Urinary bladder (tissue), 4 donors: ENCODE results near the gene SLC9A4. TPM values are rescaled to one million over a fixed set of nuclear protein-coding genes. Genes with fewer than 3 reads are reported as not detected.
"Not testable (repeated sequence)": the region's sequence is repeated elsewhere in the genome, so short reads cannot be mapped to it uniquely, and the experiment has no call there.

Source experiments
- DNase-seq: peaks from one replicate; pipeline ENCODE4 v3.0.0-alpha.2; 2015; ENCODE audit errors: extremely low spot score
- H3K27ac ChIP-seq: one replicate; pipeline ENCODE4 v1.5.1; 2013; ENCODE audit warnings: low read depth, mild to moderate bottlenecking, moderate library complexity
- H3K36me3 ChIP-seq: one replicate; pipeline ENCODE4 v1.6.1; 2013; ENCODE audit warnings: mild to moderate bottlenecking, moderate library complexity; ENCODE audit not compliant: insufficient read depth
- H3K4me1 ChIP-seq: one replicate; pipeline ENCODE4 v1.6.1; 2013; ENCODE audit warnings: mild to moderate bottlenecking, moderate library complexity; ENCODE audit not compliant: insufficient read depth
- H3K4me3 ChIP-seq: one replicate; pipeline ENCODE4 v1.5.1; 2013; ENCODE audit warnings: low read depth, low read length
- WGBS: extraction: QIAGEN DNeasy Blood & Tissue Kit; methylation state at CpG from one replicate; pipeline ENCODE4 v1.1.7; 2013; 5-methylcytosine and 5-hydroxymethylcytosine counted together
- polyA plus RNA-seq: library from polyadenylated mRNA; stranded (reverse); fragments of 200-250 nt; gene quantifications from one replicate; pipeline ENCODE4 v1.2.3, GENCODE V29; 2013
- total RNA-seq: library from RNA; depleted of rRNA; stranded (reverse); fragments of >200 nt; gene quantifications from one replicate; pipeline ENCODE4 v1.2.3, GENCODE V29; 2014
- donor health status: healthy with polysubstance abuse.
- donor health status: healthy.

Gene SLC9A4
- total and polyA plus RNA-seq, 2 donors = 0.22 to 2.9 TPM

DNA sequence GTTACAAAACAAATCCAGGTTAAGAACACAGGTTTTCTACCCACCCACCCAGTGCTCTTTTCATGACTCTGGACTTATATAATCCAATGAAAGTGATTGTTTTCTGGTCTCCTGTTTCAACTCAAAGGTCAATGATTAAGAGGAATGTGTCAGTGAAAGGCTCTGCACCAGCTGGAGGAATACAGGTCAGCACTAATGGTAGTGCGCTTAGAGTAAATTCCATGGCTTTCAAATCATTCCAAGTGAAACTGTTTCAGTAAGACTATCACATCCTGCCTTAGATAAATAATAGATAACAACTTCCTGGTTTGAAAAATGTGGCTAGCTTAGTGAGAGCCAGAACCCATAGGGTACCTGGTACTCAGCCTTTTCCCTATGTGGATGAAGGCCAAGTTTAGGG, 47.8 kb downstream of the SLC9A4 start:
- 35% methylated on average over 1 of the region's 1 CpG for WGBS
- no peak overlapping the region for H3K4me3 ChIP-seq
- no peak for DNase-seq
- H3K27ac ChIP-seq = no peak overlapping the region
- H3K4me1 ChIP-seq = no peaks in the 10 kb centered on the region
- no peaks in the 10 kb centered on the region for H3K36me3 ChIP-seq

DNA sequence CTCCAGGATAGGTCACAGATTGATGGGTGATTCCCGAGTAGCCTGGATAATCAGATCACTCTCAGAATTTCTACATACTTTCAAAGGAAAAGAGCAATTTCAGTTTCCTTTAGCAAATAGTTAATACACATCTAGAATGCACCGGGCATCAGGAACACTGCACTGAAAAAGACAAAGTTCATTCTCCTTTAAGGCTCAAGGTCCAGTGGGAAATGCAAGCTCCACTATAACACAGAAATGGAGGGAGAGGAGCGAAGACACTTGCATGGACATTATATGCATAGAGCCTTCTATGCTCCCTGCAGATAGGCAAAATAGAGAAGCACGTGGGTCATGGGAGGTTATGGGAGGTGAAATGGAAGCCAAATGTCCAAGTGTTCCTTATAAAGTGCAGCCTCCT, 49.1 kb downstream of the SLC9A4 start:
- H3K4me1 ChIP-seq = no peaks in the 10 kb centered on the region
- H3K36me3 ChIP-seq = no peaks in the 10 kb centered on the region
- DNase-seq = no peak
- H3K27ac ChIP-seq = no peak overlapping the region
- H3K4me3 ChIP-seq = no peak overlapping the region
- 85% methylated on average over 4 of the region's 4 CpGs for WGBS

DNA sequence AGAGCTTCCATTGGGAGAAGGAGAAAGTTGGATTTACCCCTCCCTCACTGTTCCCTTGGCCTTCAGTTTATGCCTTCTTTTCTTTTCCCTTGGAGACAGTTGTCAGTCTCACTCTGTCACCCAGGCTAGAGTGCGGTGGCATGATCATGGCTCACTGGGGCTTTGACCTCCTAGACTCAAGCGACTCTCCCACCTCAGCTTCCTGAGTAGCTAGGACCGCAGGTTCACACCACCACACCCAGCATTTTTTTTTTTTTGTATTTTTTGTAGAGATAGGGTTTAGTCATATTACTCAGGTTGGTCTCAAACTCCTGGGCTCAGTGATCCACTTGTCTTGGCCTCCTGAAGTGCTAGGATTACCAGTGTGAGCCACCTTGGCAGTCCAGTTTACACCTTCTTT, 49.9 kb downstream of the SLC9A4 start:
- DNase-seq = no peak
- Histone ChIP-seq H3K36me3 (no peaks in the 10 kb centered on the region), H3K4me1 (no peaks in the 10 kb centered on the region), H3K27ac (no peak overlapping the region), H3K4me3 (no peak overlapping the region)
- WGBS = 88% methylated on average over 3 of the region's 3 CpGs

- 58% methylated on average over 3 of the region's 3 CpGs for WGBS
- DNase-seq = no peak
- Histone ChIP-seq H3K36me3 (no peaks in the 10 kb centered on the region), H3K27ac (no peak overlapping the region), H3K4me1 (no peaks in the 10 kb centered on the region), H3K4me3 (no peak overlapping the region)
These were observed 50.6 kb downstream of the SLC9A4 start for GRCh38 chr2:102523651-102524050.

- DNase-seq = no peak
- no peak overlapping the region for H3K27ac ChIP-seq
- no peaks in the 10 kb centered on the region for H3K36me3 ChIP-seq
- H3K4me1 ChIP-seq = no peaks in the 10 kb centered on the region
- no peak overlapping the region for H3K4me3 ChIP-seq
These were observed 54.1 kb downstream of the SLC9A4 start for GRCh38 chr2:102527086-102527485.

- no peak for DNase-seq
- Histone ChIP-seq H3K4me1 (no peaks in the 10 kb centered on the region), H3K4me3 (no peak overlapping the region), H3K36me3 (no peaks in the 10 kb centered on the region), H3K27ac (no peak overlapping the region)
- WGBS = 29% methylated on average over 2 of the region's 2 CpGs
These were observed 65.5 kb downstream of the SLC9A4 start for GRCh38 chr2:102538491-102538890.

GRCh38 chr2:102540882-102541281, 67.9 kb downstream of the SLC9A4 start:
- no peaks in the 10 kb centered on the region for H3K4me1 ChIP-seq
- no peaks in the 10 kb centered on the region for H3K36me3 ChIP-seq
- no peak for DNase-seq
- WGBS = 51% methylated on average over 4 of the region's 4 CpGs
- H3K4me3 ChIP-seq = no peak overlapping the region
- H3K27ac ChIP-seq = no peak overlapping the region

DNA sequence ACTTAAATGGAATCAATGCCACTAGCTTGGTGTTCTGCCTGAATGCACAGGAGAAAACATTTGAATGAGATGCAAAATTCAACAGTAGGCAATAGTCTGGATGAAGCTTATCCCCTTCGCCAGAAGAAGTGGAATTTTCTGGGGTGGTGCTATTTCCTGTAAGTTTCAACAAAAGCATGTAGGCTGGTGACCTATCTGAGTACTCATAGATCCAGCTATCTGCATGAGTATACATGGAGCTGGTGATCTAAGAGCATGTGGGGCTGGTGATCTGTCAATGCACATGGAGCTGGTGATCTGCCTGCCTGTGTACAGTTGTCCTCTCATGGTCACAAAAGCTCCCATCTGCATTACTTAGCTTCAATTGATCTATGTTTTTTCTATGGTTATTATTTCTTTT, 71.2 kb downstream of the SLC9A4 start:
- 66% methylated on average over 1 of the region's 1 CpG for WGBS
- Histone ChIP-seq H3K4me1 (no peaks in the 10 kb centered on the region), H3K36me3 (no peaks in the 10 kb centered on the region), H3K4me3 (no peak overlapping the region), H3K27ac (no peak overlapping the region)
- DNase-seq = no peak

GRCh38 chr2:102547462-102547861, 74.4 kb downstream of the SLC9A4 start:
- Histone ChIP-seq H3K4me1 (no peaks in the 10 kb centered on the region), H3K4me3 (no peak overlapping the region), H3K27ac (no peak overlapping the region), H3K36me3 (no peaks in the 10 kb centered on the region)
- no peak for DNase-seq
- 81% methylated on average over 2 of the region's 2 CpGs for WGBS

DNA sequence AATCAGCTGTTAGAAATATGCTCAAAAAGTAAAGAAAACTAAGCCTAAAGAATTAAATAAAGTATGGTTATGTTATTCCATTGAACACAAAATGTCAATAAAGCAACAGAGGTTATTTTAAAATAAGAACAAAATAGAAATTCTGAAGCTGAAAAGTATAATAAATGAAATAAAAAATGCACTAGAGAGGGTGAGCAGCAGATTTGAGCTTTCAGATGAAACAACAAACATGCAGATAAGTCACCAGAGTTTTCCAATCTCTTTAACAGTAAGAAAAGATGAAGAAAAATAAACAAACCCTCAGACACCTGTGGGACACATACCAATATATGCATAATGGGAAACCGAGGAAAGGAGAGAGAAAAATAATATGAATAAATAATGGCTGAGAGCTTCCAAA, 76.0 kb downstream of the SLC9A4 start:
- no peak for DNase-seq
- no peak overlapping the region for H3K27ac ChIP-seq
- no peaks in the 10 kb centered on the region for H3K36me3 ChIP-seq
- no peaks in the 10 kb centered on the region for H3K4me1 ChIP-seq
- H3K4me3 ChIP-seq = no peak overlapping the region
- 6% methylated on average over 1 of the region's 1 CpG for WGBS

DNA sequence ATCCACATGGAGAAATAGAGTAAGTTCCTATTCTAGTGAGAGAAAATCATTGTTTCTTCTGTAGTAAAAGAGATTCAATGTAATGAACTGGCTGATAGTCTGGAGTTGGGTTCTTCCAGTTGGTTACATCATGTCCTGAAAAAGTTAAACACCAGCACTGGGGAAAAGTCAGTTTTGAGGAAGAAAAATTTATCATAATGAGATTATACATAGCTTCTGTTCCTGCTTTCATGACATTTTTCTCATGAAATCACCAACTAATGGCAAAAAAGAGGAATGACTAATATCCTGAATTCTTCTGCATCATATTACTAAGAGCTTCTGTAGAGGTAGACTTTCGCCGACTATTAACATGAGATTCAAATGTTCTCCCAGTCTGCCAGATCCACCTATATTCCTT, 77.1 kb downstream of the SLC9A4 start:
- no peak overlapping the region for H3K27ac ChIP-seq
- no peak for DNase-seq
- H3K36me3 ChIP-seq = no peaks in the 10 kb centered on the region
- no peaks in the 10 kb centered on the region for H3K4me1 ChIP-seq
- no peak overlapping the region for H3K4me3 ChIP-seq
- WGBS = 97% methylated on average over 2 of the region's 2 CpGs

DNA sequence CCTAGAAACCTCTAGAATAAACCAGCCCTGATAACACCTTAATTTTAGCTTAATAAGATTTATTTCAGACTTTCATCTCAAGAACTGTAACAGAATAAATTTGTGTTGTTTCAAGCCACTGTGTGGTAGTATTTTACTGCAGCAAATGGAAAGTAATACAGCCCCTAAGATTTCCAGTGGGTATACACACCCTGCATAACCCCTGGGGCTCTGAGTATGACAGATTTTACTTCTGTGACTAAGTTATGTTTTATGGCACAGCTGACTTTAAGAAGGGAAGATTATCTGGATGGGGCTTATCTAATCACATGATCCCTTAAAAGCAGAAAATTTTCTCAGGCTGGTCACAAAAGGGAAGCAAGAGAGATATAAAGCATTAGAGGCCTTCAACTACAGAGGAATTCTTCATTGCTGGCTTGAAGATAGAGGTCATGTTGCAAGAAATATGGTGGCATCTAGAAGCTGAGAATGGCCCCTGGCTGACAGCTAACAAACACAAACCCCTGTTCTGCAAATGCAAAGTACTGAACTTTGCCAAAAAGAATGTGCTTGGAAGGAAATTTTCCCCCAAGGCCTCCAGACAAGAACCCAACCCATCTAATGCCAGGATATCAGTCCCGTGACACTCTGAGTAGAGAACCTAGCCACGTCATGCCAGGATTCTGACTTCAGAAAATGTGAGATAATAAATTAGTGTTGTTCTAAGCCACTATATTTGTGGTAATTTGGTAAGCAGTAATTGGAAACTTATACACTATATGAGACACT, 78.5 kb downstream of the SLC9A4 start:
- Histone ChIP-seq H3K4me3 (no peak overlapping the region), H3K4me1 (no peaks in the 10 kb centered on the region), H3K27ac (no peak overlapping the region), H3K36me3 (no peaks in the 10 kb centered on the region)
- DNase-seq = no peak
- WGBS = 41% methylated on average over 2 of the region's 2 CpGs

DNA sequence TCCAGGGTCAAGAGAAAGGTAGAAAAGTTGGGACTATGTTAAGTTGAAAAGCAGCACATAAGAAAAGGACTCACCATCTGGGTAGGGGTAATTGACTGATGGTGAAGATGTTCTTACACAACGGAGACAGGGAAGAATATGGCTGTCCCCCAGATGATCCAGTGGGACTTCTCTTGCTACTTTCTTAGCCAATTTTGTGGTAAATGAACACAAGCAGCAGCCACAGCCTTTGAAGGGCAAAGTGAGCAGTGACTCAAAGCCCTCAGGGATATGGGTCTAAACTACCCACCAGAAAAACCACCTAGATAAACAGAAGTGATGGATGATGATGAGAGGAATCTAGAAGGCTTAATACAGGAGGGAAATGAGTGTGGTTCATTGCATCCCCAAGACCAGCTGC, 80.6 kb downstream of the SLC9A4 start:
- 2% methylated on average over 1 of the region's 1 CpG for WGBS

DNA sequence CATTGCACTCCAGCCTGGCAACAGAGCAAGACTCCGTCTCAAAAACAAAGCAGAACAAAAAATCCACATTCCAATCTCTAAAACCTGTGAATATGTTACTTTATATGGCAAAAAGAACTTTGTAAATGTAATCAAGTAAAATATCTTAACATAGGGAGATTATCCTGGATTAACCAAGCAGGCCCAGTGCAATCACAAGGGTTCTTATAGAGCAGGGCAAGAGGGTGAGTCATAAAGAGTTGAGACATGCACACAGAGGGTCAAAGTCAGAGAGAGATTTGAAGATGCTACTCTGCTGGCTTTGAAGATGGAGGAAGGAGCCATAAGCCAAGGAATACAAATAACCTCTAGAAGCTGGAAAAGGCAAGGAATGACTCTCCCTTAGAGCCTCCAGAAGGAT, 85.4 kb downstream of the SLC9A4 start:
- Histone ChIP-seq H3K27ac (no peak overlapping the region), H3K36me3 (no peaks in the 10 kb centered on the region), H3K4me1 (no peaks in the 10 kb centered on the region), H3K4me3 (no peak overlapping the region)
- 69% methylated on average over 1 of the region's 1 CpG for WGBS
- DNase-seq = no peak

More for the DNA sequence above, 80.6 kb downstream of the SLC9A4 start:
- no peaks in the 10 kb centered on the region for H3K4me1 ChIP-seq
- H3K36me3 ChIP-seq = no peaks in the 10 kb centered on the region
- no peak overlapping the region for H3K27ac ChIP-seq
- DNase-seq = no peak
- no peak overlapping the region for H3K4me3 ChIP-seq

DNA sequence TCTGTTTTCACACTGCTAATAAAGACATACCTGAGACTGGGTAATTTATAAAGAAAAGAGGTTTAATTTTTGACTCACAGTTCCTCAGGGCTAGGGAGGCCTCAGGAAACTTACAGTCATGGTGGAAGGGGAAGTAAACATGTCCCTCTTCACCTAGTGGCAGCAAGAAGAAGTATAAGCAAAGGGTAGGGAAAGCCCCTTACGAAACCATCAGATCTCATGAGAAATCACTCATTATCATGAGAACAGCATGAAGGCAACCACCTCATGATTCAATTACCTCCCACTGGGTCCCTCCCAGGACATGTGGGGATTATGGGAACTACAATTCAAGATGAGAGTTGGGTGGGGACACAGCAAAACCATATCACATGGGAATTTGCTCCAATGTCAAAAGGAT, 89.5 kb downstream of the SLC9A4 start:
- H3K4me3 ChIP-seq, H3K36me3 ChIP-seq, DNase-seq, H3K4me1 ChIP-seq, H3K27ac ChIP-seq: not testable (repeated sequence)
- whole genome bisulfite sequencing = 75% methylated on average over 1 of the region's 1 CpG
